ENCODE measurements around the gene MAGI2. TPM values are rescaled to one million over a fixed set of nuclear protein-coding genes. Genes with fewer than 3 reads are reported as not detected.
"Not testable (repeated sequence)": the region's sequence is repeated elsewhere in the genome, so short reads cannot be mapped to it uniquely, and the experiment has no call there.

MAGI2 gene
- total RNA-seq, 1 donor from 2014 or later: 0.26 TPM

GRCh38 chr7:78240179-78240578, 1213.3 kb downstream of the MAGI2 start:
- DNase-seq (ENCODE audit: low read depth in 2 of 2): not testable (repeated sequence)

- DNase-seq (ENCODE audit: low read depth in 2 of 2): no peak
These were observed 1218.8 kb downstream of the MAGI2 start for GRCh38 chr7:78234634-78235033.

- DNase-seq (ENCODE audit: low read depth in 2 of 2): no peak
These were observed 1220.7 kb downstream of the MAGI2 start for GRCh38 chr7:78232806-78233205.

- DNase-seq (ENCODE audit: low read depth in 2 of 2): no peak
These were observed 1227.3 kb downstream of the MAGI2 start for GRCh38 chr7:78226059-78226719.

GRCh38 chr7:78225534-78225933, 1227.9 kb downstream of the MAGI2 start:
- DNase-seq (ENCODE audit: low read depth in 2 of 2): no peak

- DNase-seq (ENCODE audit: low read depth in 2 of 2): no peak
These were observed 1228.5 kb downstream of the MAGI2 start for GRCh38 chr7:78224923-78225322.

- no peak for DNase-seq (ENCODE audit: low read depth in 2 of 2)
These were observed 1229.9 kb downstream of the MAGI2 start for GRCh38 chr7:78223598-78223997.

GRCh38 chr7:78222001-78222751, 1231.3 kb downstream of the MAGI2 start:
- no peak for DNase-seq (ENCODE audit: low read depth in 2 of 2)

- no peak for DNase-seq (ENCODE audit: low read depth in 2 of 2)
These were observed 1232.7 kb downstream of the MAGI2 start for GRCh38 chr7:78220754-78221153.

- no peak for DNase-seq (ENCODE audit: low read depth in 2 of 2)
These were observed 1234.6 kb downstream of the MAGI2 start for GRCh38 chr7:78218876-78219275.

GRCh38 chr7:78218051-78218450, 1235.4 kb downstream of the MAGI2 start:
- no peak for DNase-seq (ENCODE audit: low read depth in 2 of 2)

GRCh38 chr7:78215199-78215598, 1238.3 kb downstream of the MAGI2 start:
- DNase-seq (ENCODE audit: low read depth in 2 of 2): no peak

GRCh38 chr7:78213402-78213801, 1240.1 kb downstream of the MAGI2 start:
- DNase-seq (ENCODE audit: low read depth in 2 of 2): no peak

GRCh38 chr7:78212476-78213060, 1240.9 kb downstream of the MAGI2 start:
- DNase-seq (ENCODE audit: low read depth in 2 of 2): no peak

- no peak for DNase-seq (ENCODE audit: low read depth in 2 of 2)
These were observed 1246.2 kb downstream of the MAGI2 start for GRCh38 chr7:78207269-78207668.

GRCh38 chr7:78206769-78207168, 1246.7 kb downstream of the MAGI2 start:
- DNase-seq (ENCODE audit: low read depth in 2 of 2): no peak

GRCh38 chr7:78203042-78203720, 1250.3 kb downstream of the MAGI2 start:
- no peak for DNase-seq (ENCODE audit: low read depth in 2 of 2)

- no peak for DNase-seq (ENCODE audit: low read depth in 2 of 2)
These were observed 1254.7 kb downstream of the MAGI2 start for GRCh38 chr7:78198756-78199155.

GRCh38 chr7:78197447-78197846, 1256.0 kb downstream of the MAGI2 start:
- DNase-seq (ENCODE audit: low read depth in 2 of 2): no peak

- no peak for DNase-seq (ENCODE audit: low read depth in 2 of 2)
These were observed 1258.2 kb downstream of the MAGI2 start for GRCh38 chr7:78195281-78195680.

GRCh38 chr7:78194611-78195010, 1258.9 kb downstream of the MAGI2 start:
- no peak for DNase-seq (ENCODE audit: low read depth in 2 of 2)

GRCh38 chr7:78191475-78192079, 1261.9 kb downstream of the MAGI2 start:
- no peak for DNase-seq (ENCODE audit: low read depth in 2 of 2)
